HT-29 (cell line): ENCODE measurements around the gene MGAT4B. TPM values are rescaled to one million over a fixed set of nuclear protein-coding genes. Genes with fewer than 3 reads are reported as not detected.

Experiments used
- DNase-seq: peaks from one replicate; pipeline ENCODE4 v3.0.0-alpha.2; 2015; ENCODE audit warnings: low spot score
- total RNA-seq: library from RNA; depleted of rRNA; stranded (reverse); fragments of >200 nt; shearing (Covaris generic); gene quantifications from 2 replicates; pipeline ENCODE4 v1.2.3, GENCODE V29; 2014

Gene MGAT4B
- total RNA-seq, 1 experiment from 2014 or later = 633 TPM

DNA sequence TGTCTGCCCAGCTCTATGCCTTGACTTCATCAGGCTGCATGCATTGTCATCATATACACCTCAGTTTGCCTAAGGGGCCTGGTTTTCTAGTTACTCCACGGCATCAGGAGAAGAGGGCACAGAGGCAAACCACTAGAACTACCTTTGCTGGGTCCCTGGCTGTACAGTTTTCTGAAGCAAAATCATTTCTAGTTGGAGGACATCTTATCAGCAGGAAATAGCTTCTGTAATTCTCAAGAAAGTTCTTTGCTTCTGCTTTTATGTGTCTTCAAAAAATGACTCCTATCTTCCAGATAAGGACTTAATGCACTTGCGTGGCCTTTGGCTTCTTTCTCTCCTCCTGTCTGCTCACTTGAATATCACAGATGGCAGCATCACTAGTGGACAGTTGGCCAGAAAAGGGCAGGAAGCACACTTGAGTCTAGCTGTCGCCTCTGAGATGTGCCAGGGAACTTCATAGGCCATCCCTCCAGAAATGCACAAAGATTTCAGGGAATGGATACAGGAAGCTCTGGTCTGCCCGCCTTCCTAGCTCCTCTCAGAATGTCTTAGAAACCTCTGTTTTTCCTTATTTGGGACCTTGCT, 35.3 kb downstream of the MGAT4B start:
- DNase-seq = no peak

DNA sequence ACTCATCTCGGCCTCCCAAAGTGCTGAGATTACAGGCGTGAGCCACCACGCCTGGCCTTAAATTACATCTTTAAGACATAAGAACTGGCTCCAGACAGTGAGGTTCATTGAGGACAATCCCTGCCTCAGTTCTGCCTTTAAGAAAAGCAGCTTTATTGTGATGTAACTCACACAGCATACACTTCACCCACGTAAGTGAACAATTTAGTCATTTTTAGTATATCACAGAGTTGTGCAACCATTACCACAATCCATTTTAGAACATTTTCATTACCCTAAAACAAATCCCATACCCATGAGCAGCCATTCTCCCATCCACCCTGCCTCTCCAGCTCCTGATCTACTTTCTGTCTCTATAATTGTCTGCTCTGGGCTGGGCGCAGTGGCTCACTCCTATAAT, 36.9 kb downstream of the MGAT4B start:
- DNase-seq = no peak

DNA sequence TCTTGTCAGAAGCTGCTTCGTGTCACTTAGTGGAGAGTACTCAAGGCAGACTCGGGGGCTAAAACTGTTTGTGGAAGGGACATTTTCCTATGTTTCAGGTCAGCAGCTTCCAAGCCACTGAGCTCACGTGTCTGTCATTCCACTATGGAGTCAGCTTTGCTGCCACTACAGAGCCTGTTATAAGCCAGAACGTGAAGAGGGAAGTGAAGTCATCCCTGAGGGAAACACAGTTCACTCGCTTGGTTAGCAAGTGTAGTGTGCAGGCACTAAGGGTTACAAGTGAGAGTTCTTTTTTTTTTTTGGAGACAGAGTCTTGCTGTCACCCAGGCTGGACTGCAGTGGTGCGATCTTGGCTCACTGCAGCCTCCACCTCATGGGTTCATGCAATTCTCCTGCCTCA, 37.4 kb downstream of the MGAT4B start:
- DNase-seq = no peak

DNA sequence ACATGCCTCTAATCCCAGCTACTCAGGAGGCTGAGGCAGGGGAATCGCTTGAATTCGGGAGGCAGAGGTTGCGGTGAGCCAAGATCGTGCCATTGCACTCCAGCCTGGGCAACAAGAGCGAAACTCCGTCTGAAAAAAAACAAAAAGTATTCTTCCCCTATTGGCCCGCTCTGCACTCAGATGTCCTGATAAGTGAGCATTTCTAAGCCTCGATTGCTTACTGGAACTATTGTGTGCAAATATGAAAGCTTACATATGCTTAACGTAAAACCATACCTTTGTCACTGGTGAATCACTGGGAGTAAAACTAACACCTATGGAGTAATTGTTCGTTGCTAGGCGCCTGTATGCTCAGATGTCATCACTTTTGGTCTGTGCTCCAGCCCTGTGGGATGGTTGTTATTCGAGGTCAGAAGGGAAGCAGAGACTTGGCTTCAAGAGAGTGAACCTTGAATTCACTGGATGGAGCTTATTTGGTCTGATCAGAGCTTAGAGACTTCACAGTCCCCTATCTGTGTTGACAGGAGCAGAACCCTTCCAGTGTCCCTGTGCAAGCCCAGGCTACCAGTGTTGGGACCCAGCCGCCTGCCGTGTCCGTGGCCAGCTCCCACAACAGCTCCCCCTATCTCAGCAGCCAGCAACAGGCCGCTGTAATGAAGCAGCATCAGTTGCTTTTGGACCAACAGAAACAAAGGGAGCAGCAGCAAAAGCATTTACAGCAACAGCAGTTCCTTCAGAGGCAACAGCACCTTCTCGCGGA, 38.2 kb downstream of the MGAT4B start:
- no peak for DNase-seq

DNA sequence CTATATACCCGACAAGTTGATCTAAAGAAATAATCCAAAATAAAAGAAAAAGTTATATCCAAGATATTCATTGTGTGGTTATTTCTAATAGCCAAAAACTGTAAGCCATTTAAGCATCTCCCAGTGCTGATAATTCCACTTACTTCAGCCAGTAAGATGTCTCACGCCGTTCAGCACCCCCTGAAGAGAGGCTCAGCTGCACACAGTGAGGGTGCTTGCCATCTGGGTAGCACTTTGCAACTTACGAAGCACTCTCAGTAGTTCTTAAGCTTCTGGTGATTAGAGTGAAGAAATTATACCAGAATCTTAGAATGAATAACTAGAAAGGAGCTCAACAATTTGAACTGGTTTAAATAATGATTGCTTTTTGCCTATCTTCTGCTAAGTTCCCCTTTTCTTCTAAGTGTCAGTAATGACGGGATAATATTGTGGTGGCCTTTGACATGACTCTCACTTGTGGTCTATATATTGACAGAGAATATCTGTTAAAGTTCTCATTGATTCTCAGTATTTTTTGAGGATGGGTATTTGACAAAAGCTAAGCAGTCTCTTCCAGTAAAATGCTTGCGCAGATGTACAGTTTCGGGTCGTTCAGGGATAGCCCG, 39.1 kb downstream of the MGAT4B start:
- DNase-seq = no peak

DNA sequence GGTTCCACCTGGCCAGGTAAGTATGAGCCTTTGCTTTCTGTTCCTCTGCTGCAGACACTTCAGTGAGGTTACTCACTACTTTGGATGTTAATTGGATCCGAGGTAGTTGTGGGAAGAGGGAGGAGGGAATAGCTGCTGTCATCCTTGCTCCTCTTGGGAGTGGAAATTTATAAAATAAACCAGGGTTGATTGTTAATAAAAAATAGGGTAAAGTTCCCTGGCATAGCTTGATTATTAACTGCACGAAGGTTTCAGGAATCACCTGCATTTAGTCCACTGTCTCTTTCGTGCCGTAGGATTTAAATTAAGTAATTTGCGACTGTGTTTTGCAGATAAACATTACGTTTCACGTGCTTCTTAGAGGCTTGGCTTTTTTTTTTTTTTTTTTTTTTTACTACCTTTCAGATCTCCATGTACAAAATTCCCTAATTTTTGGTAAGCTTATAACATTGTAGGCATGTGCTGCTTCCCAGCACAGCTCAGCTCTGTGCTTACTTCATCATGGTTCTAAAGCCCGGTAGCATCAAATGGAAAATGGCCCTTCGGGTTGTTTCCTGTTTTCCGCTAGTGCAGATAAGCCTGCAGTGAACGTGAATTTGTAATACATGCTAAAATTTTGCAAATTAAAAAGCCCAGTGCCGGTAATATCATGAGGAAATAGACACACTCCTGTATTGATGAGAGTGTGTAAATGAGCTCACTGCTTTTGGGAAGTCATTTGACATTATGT, 39.8 kb downstream of the MGAT4B start:
- no peak for DNase-seq

DNA sequence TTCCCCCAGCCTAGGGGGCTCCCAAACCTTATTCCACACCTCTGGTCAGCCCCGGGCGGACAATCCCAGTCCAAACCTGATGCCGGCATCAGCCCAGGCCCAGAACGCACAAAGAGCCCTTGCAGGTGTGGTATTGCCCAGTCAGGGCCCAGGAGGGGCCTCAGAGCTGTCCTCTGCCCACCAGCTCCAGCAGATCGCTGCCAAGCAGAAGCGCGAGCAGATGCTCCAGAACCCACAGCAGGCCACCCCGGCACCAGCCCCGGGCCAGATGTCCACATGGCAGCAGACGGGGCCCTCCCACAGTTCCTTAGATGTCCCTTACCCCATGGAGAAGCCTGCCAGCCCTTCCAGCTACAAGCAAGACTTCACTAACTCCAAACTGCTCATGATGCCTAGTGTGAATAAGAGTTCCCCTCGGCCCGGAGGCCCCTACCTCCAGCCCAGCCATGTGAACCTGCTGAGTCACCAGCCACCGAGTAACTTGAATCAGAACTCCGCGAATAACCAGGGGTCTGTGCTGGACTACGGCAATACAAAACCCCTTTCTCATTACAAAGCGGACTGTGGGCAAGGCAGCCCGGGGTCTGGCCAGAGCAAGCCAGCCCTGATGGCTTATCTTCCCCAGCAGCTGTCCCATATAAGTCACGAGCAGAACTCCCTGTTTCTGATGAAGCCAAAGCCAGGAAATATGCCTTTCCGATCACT, 40.5 kb downstream of the MGAT4B start:
- no peak for DNase-seq

DNA sequence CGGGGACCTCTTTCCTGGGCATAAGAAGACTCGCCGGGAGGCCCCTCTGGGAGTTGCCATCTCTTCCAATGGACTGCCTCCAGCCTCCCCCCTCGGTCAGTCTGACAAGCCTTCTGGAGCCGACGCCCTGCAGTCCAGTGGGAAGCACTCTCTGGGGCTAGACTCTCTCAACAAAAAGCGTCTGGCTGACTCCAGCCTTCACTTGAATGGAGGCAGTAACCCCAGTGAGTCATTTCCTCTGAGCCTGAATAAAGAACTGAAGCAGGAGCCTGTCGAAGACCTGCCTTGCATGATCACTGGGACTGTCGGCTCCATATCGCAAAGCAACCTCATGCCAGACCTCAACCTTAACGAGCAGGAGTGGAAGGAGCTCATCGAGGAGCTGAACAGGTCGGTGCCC, 41.3 kb downstream of the MGAT4B start:
- DNase-seq = no peak

DNA sequence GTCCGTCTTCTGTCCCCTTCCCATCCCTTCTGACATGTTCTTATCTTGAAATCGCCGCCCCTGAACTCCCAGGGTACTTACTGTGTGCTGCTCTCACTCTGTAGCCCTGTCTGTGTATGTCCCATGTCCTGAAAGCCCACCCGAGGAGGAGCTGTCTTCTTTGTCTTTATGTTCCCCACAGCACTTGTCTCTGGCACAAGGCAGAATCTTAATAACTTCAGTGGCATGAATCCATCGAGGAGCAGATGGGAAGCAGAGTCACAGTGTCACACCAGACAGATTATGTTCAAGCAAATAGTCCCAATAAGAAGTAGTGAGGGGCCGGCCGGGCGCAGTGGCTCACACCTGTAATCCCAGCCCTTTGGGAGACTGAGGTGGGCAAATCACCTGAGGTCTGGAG, 42.6 kb downstream of the MGAT4B start:
- no peak for DNase-seq

DNA sequence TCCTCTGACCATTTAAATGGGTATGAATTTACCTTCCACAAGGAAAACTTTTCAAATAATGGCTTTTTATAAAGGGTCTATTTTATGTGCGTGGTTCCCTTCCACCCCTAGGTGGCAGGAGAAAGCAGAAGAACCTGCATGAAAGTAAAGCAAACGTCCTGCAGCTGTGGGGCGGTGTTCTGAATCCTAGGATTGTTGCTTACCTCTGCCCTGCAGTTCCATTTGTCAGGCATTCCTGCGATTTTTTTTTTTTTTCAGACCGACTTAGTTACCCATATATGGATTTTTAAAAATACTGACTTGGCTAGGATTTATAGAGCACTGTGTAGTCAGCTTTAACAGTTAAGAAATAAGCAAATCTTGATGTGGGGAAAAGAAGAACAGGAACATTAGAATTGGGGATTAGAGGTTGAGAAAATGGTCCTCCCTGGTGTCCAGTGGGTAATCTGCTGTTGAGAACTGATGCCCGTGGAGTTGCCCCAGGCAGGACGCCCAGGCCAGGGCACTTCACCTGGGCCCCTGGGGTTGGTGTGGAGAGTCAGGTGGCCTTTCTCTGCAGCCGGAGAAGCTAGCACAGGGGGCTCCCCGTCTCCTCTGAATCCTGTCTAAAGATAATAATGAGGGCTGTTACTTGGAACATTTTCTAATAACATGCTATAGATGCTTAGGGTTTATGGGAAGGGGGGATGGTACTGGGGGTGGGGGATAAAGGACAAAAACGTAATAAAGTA, 43.3 kb downstream of the MGAT4B start:
- peak; percentile 83 for DNase-seq

DNA sequence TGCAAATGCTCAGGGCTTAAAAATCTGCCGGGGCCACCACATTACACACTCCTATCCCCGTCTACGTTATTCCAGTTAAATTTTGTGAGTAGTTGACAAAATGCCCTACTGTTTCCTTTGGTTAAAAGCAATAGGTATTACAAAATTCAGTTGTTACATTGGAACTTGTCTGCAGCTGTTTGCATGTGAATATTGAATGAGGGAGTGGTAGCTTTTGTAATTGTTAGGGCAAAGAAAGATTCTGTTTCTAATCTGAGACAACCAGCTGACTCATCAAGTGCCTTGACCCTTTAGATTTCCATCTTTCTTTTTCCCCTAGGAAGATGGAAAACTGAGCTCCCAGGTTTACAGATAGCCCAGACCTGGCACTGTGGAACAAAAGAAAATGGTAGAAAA, 43.9 kb downstream of the MGAT4B start:
- DNase-seq = no peak

DNA sequence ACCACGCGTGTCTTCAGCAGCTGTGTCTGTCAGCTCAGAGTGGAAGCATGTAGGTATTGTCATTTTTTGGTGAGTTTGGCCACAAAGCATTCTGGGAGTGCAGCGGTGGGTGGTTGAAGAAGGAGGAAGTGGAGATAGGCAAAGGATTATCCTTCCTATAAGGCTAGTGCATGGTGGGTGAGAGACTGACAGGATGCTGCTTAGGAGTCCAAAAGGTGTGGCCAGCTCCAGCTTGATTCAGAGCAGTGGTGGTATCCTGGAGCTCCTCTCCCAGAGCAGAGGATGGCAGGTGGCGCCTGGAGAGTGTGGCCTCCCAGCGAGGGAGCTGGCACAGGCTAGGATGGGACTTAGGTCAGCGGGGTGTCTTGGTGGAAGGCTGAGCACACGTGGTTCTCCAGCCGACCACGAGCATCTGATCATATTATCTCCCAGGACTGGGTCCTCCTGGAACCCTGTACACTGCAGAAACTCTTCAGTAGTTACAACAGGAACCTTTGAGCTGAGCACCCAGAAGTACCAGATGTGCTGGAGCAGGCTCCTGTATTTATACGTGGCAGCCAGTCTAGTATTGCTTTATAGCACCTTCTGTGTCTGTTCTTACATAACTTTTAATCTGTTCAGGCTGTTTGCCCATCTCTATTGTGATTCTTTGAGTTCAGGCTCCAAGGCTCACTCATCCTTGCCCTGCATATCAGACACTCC, 44.4 kb downstream of the MGAT4B start:
- peak; percentile 18 for DNase-seq

DNA sequence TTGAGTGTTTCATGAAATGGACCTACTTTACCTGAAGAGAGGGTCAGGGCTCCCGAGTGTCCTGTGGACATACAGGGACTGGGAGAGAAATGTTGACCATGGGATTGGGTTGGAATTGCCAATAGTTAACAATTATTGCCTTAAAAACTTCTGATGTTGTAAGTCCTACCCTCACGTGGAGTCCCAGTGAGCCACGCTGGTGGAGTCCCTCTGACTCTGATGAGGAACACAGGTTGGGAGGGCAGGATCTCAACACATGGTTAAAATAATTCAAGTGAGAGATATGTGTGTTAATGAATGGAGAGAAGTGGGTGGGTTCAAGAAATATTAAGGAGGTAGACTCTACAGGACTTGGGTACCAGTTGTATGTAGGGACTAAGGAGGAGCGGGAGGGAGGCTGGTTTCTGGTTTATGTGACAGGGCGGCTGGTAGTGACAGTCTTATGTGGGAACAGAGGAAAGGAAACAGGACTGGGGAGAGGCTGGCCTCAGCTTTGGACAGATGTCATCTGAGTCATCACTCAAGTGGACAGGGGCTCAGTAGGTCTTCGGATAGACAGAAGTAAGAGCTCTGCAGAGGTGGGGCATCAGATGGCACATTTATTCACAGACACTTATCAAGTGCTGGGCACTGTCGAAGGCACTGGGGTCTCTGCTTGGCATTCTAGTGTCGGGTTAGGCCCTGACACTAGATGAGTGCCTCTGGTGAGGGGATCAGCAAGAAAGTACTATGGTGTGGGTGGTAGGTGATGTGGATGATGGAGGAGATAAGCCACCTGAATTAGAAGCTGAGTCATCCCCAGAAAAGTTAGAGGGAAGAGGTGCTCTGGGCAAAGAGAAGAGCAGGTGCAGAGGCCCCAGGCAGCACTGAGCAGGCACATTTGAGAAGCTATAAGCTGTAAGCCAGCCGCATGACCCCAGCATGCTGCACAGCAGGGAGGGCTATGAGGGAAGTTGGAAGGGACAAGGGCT, 46.8 kb downstream of the MGAT4B start:
- DNase-seq = no peak

DNA sequence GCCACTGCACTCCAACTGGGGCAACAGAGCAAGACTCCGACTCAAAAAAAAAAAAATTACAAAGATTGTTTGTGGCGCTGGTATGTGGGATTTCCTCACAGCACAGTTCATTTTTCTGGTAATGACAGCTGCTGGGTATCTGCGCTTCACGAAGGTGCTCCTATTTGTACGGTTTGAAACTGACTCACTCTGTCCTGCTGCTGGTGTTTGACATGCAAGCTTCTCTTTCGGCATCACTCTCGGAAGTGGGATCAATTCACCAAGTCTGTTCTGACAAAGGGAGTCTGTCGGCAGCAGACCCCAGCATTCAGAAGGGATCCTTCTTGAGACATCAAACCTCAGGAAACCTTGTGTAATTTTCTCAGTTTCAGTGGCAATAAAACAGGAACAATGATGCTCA, 47.7 kb downstream of the MGAT4B start:
- no peak for DNase-seq

DNA sequence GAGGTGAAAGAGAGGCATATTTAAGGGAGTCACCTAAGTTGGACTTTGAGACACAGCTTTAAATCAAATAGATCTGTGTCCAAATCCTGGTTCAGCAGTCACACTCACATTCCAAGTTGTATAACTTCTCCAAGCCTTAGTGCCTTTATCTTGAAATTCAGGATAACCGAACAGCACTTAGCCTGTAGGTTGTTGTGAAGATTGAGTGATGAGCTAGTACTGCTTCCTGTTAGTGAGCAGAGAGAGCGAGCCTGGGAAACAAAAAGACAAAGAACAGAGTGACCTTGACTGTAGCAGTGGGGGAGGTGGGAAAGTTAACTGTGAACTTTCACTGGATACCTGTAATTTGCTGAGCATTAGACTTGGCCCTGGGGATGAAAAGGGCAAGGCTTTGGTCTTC, 51.6 kb downstream of the MGAT4B start:
- no peak for DNase-seq

DNA sequence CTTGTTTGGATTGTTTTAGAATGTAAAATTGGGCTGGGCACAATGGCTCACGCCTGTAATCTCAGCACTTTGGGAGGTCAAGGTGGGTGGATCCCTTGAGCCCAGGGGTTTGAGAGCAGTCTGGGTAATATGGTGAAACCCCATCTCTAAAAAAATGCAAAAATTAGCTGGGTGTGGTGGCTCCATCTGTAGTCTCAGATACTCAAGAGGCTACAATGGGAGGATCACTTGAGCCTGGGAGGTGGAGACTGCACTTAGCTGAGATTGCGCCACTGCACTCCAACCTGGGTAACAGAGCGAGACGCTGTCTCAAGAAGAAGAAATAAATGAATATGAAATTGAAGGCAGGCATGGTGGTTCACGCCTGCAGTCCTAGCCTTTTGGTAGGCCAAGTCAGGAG, 52.7 kb downstream of the MGAT4B start:
- no peak for DNase-seq

DNA sequence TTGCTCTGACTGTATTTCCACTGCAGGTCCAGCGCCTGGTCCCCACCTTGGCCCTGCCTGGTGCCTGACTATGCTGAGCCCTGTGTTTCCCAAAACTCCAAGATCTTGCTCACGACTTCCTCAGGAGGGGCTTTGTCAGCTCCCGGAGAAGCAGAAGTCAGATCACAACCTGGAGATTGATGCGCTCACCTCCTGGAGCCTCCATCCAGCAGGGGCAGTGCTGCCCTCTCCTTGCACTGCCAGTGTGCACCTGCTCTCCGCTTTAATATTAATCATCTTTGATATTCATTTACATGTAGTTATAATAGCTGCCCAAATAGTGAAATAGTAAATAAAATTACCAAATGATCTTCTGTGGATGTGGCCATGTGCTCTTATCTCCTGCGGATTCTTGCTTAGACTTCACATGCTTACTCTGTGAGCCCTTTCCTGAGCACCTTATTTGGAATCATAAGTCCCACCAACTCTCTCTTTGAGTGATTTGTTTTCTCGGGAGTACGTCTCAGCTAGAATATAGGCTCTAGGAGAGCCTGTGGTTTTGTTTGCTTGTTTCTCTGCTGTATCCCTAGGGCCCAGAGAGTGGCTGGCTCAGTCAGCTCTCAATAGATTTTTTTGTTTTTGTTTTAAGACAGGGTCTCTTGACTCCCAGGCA, 56.7 kb downstream of the MGAT4B start:
- DNase-seq = no peak

DNA sequence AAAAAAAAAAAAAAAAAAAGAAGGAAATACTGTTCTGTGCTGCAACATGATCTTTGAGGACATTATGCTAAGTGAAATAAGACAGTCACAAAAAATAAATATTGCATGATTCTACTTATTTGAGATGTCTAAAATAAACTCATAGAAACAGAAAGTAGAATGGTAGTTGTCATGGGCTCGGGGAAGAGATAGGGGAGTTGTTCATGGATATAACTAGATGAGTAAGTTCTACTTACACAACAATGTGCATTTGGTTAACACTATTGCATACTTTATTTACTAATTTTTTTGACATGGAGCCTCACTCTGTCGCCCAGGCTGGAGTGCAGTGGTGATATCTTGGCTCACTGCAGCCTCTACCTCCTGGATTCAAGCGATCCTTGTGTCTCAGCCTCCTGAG, 58.9 kb downstream of the MGAT4B start:
- no peak for DNase-seq
